ENCODE results near the gene RPL38.

The RPL38 gene

DNA sequence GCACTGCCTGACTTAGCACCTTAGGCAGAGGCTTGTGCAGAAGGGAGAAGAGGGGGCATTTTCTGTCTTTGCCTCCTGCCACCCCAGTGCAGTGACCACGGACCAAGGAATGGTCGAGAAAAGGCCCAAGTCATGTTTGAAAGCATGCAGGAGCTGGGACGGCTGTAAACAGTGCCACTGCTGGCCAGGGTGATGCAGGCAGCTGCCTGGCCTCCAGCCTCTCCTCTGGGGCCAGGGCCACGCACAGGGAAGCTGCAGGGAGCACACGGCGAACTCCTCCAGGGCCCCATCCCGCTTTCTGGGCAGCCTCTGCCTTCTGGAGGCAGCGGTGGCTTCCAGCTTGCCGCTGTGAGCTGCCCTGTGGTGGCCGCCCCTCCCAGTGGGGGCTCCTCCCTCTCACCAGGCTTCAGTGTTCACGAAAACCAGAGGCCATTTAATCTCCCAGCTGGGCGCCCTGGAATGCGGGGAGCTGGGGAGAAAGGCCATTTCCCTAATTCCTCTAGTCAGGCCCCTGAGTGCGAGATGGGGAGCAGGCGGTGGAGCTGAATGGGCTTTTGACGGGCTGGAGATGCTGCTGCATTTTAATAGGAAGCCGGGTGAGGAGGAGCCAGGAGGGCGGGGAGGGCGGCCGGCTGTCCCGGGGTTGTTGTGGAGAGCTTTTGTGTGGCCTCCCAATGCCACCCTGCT lies 41.8 kb downstream of the RPL38 start:
- H3K4me3 ChIP-seq (ENCODE audit: low read depth, low read length) = no peak overlapping the region
- TF ChIP-seq, protein P1, sequence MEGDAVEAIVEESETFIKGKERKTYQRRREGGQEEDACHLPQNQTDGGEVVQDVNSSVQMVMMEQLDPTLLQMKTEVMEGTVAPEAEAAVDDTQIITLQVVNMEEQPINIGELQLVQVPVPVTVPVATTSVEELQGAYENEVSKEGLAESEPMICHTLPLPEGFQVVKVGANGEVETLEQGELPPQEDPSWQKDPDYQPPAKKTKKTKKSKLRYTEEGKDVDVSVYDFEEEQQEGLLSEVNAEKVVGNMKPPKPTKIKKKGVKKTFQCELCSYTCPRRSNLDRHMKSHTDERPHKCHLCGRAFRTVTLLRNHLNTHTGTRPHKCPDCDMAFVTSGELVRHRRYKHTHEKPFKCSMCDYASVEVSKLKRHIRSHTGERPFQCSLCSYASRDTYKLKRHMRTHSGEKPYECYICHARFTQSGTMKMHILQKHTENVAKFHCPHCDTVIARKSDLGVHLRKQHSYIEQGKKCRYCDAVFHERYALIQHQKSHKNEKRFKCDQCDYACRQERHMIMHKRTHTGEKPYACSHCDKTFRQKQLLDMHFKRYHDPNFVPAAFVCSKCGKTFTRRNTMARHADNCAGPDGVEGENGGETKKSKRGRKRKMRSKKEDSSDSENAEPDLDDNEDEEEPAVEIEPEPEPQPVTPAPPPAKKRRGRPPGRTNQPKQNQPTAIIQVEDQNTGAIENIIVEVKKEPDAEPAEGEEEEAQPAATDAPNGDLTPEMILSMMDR (IDR thresholded peaks at IDR 0.05; ENCODE audit: control insufficient read depth, extremely low read depth, insufficient read depth) = no peak
- DNase-seq (ENCODE audit: low read depth) = no peak

DNA sequence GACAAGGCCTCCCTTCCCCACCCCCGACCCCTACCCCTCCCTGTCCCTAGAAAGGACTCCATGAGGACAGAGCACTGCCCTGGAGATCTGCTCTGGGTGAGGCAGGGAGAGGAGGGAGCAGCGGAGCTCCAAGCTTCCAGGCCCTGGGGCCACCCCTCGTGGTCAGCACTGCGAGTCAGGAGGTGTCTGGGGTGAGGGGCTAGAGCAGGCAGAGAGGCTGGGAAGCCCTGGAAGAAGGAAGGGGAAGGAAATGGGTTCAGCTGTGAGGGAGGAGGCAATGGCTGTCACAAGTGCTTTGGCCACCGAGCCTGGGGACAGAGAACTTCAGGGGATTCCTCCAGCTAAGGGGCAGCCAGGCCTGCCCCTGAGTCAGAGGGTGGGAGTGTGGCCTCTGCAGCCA lies 42.4 kb downstream of the RPL38 start:
- TF ChIP-seq, protein P1 (IDR thresholded peaks at IDR 0.05; ENCODE audit: control insufficient read depth, extremely low read depth, insufficient read depth) = no peak
- no peak overlapping the region for H3K4me3 ChIP-seq (ENCODE audit: low read depth, low read length)

DNA sequence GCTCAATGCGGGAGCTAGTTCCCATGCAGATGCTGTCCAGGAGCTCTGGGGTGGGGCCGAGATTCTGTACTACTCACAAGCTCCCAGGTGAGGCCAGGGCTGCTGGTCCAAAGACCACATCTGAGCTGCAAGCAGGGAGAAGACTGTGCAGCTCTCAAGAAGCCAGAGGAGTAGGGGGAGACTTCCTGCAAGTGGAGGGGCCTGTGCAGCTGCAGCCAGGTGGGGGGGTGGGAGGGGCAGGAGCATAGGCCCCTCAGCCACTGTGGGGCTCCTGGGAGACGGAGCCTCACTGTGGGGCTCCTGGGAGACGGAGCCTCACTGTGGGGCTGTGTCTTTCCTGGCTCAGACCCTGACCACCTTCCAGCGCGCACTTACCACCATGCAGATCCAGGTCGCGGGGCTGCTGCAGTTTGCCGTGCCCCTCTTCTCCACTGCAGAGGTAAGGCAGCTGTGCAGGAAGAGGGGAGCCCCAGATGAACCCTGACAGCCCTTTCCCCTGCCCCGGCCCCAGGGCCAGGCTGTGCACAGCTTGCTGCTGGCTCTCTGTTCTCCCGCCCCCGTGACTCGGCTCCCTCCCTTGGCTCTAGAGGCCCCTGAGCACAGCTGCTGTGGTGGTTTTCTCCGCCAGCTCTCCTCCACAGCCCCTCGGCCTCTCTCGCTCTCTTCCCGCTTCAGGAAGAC lies 46.3 kb downstream of the RPL38 start:
- no peak overlapping the region for H3K4me3 ChIP-seq (ENCODE audit: low read depth, low read length)
- TF ChIP-seq, protein P1 (IDR thresholded peaks at IDR 0.05; ENCODE audit: control insufficient read depth, extremely low read depth, insufficient read depth) = no peak
- no peak for DNase-seq (ENCODE audit: low read depth)

More for the DNA sequence above, 42.4 kb downstream of the RPL38 start:
- DNase-seq (ENCODE audit: low read depth) = no peak

DNA sequence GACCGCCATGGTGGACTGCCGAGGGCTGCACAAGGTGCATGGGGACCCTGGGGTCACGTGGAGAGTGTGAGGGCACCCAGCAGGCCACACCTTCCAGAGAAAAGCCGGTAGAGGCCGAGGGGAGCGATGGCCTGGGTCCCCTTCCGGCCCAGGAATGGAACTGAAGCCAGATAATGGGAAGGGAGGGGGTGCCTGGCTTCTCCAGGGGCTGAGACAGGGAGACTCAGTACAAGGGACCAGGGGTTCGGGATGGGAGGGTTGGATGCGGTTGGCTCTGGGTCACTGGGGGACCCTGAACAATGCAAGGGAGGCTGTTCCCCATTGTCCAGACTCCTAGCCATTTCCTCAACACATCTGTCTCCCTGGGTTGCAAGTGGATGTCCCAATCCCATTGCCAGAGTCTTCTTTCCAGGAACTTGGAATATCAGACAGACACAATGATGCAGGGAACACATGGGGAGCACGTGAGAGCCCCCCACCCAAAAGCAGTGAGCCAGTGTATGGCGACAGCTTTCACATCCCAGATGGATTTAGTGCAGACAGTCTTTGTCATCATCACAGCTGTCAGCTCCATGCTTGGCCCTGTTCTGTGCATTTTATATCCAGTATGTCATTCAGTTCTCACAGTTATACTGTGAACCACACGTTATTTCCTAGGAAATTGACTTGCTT lies 47.0 kb downstream of the RPL38 start:
- TF ChIP-seq, protein P1 (IDR thresholded peaks at IDR 0.05; ENCODE audit: control insufficient read depth, extremely low read depth, insufficient read depth) = no peak
- no peak overlapping the region for H3K4me3 ChIP-seq (ENCODE audit: low read depth, low read length)
- DNase-seq (ENCODE audit: low read depth) = no peak

DNA sequence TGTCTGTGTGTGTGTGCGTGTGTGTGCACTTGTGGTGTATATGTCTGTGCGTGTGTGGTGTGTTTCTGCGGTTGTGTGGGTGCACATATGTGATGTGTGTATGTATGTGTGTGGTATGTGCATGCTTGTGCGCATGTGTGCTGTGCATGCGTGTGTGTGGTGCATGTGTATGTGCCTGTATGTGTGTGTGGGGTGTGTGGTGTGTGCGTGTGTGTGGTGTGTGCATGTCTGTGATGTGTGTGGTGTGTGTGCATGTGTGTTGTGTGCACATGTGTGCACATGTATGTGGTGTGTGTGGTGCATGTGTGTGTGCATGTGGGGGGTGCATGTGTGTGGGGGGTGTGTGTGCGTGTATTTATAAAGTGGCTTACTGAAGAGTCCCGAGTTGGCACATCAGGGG lies 47.6 kb downstream of the RPL38 start:
- no peak overlapping the region for H3K4me3 ChIP-seq (ENCODE audit: low read depth, low read length)
- no peak for DNase-seq (ENCODE audit: low read depth)
- TF ChIP-seq, protein P1 (IDR thresholded peaks at IDR 0.05; ENCODE audit: control insufficient read depth, extremely low read depth, insufficient read depth) = no peak

DNA sequence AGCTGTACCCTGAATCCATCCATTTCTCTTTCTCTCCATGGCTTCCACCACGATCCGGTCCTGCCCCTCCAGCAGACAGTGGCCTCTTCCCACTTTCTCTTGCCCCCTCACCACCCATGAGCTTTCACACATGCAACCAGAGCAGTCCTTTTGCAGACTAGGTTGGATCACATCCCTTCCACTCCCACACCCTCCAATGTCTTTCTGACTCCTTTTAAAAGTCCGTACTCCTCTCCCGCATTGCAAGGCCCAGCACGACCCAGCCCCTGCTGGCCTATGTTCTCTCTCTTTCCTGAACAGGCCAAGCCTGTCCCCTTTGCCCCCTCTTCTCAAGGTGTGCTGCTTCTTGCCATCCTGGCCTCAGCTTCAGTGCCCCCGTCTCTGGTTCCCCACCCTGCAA lies 48.1 kb downstream of the RPL38 start:
- no peak for DNase-seq (ENCODE audit: low read depth)
- TF ChIP-seq, protein P1 (IDR thresholded peaks at IDR 0.05; ENCODE audit: control insufficient read depth, extremely low read depth, insufficient read depth) = no peak
- no peak overlapping the region for H3K4me3 ChIP-seq (ENCODE audit: low read depth, low read length)

Measured in LNCaP clone FGC (cell line).